Astrocyte (in vitro differentiated cells and primary cell): ENCODE data around the gene RC3H2.

Source experiments
- CTCF ChIP-seq: IDR thresholded peaks from 2 replicates; pipeline ENCODE4 v1.5.1; 2011; ENCODE audit warnings: low read depth, mild to moderate bottlenecking, inconsistent platforms, low read length, moderate library complexity; ENCODE audit not compliant: insufficient read depth
- EZH2 ChIP-seq: IDR thresholded peaks from 2 replicates; pipeline ENCODE4 v1.6.1; 2012; ENCODE audit warnings: mild to moderate bottlenecking, low read length, inconsistent platforms; ENCODE audit not compliant: insufficient read depth

DNA sequence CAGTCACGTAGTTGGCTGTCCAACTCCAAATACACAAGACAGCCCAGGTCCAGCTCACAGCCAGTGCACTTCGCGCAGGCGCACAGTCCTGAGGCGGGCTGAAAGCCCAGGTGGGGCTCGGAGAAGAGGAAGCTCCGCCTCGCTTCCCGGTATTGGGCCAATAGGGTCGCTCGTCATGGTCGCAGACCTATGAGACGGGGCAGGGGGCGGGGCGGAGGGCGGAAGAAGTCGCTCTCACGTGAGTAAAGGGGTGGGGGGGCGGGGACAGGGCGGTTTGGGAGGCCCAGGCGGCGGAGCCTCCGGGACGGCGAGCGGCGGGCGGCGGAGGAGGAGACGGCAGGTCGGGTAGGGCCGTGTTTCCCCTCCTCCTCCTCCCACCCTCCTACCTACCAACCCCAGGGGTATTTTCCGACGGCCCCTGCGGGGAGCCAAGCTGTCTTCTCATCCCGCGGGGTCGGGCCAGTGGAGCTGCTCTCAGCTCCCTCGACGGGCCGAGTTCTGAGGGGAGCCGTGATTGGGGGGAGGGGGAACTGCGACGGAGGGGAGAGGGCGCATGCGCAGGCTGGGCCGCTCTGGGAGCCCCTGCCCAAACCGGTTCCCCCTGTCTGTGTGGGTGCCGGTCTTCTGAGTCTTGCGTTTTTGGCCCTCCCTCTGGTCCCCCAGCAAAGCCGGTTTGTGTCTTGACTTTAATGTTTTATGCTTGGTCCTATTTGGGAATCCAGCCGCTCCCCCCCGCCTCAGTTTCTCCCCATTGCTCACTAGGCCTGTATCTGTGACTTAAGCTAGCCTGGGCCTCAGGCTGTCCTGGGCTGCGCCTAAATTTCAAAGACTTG, 35.8 kb upstream of the RC3H2 start, which contains the start of gene RABGAP1:
- TF ChIP-seq CTCF (no peak), EZH2 (no peak)
